ENCODE data around the gene DNAH3.

The DNAH3 gene

DNA sequence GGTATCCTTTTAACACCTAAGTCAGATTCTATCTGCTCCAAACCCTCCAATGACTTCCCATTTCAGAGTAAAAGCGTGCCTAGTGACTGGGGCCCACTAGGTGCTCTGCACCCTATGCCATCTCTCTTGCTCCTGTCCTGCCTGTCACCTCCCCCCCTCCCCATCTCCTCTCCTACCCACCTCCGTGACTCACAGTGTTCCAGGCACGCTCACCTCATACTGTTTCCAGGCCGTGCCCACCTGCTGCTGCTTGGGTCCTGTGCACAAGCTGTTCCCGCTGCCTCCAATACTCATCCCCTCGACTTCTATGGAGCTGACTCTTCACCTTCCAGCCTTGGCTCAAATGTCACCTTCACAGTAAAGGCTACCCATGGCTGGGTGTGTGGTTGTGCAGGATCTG is 21.7 kb downstream of the DNAH3 start:
- no peak overlapping the region for H3K4me3 ChIP-seq (ENCODE audit: low read depth, low read length, poor library complexity, severe bottlenecking)
- no peaks in the 10 kb centered on the region for H3K9me2 ChIP-seq (ENCODE audit: low read depth, low read length)
- TF ChIP-seq CTCF (IDR thresholded peaks at IDR 0.05; ENCODE audit: low read length) (no peak), EZH2 (IDR thresholded peaks at IDR 0.05; ENCODE audit: borderline replicate concordance, low read length) (no peak)
- H2AFZ ChIP-seq (ENCODE audit: low read length), result no peak overlapping the region
- no peaks in the 10 kb centered on the region for H3K79me2 ChIP-seq (ENCODE audit: insufficient read depth, low read length)
- no peaks in the 10 kb centered on the region for H3K27me3 ChIP-seq (ENCODE audit: insufficient read depth, low read length)
- H3K36me3 ChIP-seq (ENCODE audit: insufficient read depth, low read length), result no peaks in the 10 kb centered on the region
- H3K4me1 ChIP-seq (ENCODE audit: insufficient read depth, low read length, severe bottlenecking), result no peaks in the 10 kb centered on the region
- no peak overlapping the region for H3K4me2 ChIP-seq (ENCODE audit: low read length)
- H3K27ac ChIP-seq (ENCODE audit: low read depth, low read length, poor library complexity, severe bottlenecking), result no peak overlapping the region
- H4K20me1 ChIP-seq (ENCODE audit: insufficient read depth, low read length), result no peaks in the 10 kb centered on the region
- no peaks in the 10 kb centered on the region for H3K9me3 ChIP-seq (ENCODE audit: low read length)
- no peak overlapping the region for H3K9ac ChIP-seq (ENCODE audit: low read length)
- H3F3A ChIP-seq (ENCODE audit: insufficient read depth, low read length), result no peaks in the 10 kb centered on the region

DNA sequence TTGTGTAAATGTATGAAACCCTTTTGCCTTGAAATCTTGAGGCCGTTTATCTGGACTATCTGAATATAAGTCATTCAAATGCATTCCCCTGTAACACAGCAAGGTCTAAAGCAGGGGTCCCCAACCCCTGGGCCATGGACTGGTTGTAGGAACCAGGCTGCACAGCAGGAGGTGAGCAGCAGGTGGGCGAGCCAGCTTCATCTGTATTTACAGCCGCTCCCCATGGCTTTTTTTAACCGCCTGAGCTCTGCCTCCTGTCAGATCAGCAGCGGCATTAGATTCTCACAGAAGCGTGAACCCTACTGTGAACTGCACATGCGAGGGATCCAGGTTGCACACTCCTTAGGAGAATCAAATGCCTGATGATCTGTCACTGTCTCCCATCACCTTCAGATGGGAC is 24.1 kb downstream of the DNAH3 start:
- Histone ChIP-seq H3K9ac (ENCODE audit: low read length) (no peak overlapping the region), H3K4me1 (ENCODE audit: insufficient read depth, low read length, severe bottlenecking) (no peaks in the 10 kb centered on the region), H3K4me3 (ENCODE audit: low read depth, low read length, poor library complexity, severe bottlenecking) (no peak overlapping the region), H3K27me3 (ENCODE audit: insufficient read depth, low read length) (no peaks in the 10 kb centered on the region), H3K9me2 (ENCODE audit: low read depth, low read length) (no peaks in the 10 kb centered on the region), H3K9me3 (ENCODE audit: low read length) (no peaks in the 10 kb centered on the region), H3F3A (ENCODE audit: insufficient read depth, low read length) (no peaks in the 10 kb centered on the region), H3K36me3 (ENCODE audit: insufficient read depth, low read length) (no peaks in the 10 kb centered on the region), H2AFZ (ENCODE audit: low read length) (no peak overlapping the region), H3K4me2 (ENCODE audit: low read length) (no peak overlapping the region), H3K79me2 (ENCODE audit: insufficient read depth, low read length) (no peaks in the 10 kb centered on the region), H3K27ac (ENCODE audit: low read depth, low read length, poor library complexity, severe bottlenecking) (no peak overlapping the region), H4K20me1 (ENCODE audit: insufficient read depth, low read length) (no peaks in the 10 kb centered on the region)
- no peak for TF ChIP-seq EZH2 (IDR thresholded peaks at IDR 0.05; ENCODE audit: borderline replicate concordance, low read length)
- TF ChIP-seq CTCF (IDR thresholded peaks at IDR 0.05; ENCODE audit: low read length), result no peak

DNA sequence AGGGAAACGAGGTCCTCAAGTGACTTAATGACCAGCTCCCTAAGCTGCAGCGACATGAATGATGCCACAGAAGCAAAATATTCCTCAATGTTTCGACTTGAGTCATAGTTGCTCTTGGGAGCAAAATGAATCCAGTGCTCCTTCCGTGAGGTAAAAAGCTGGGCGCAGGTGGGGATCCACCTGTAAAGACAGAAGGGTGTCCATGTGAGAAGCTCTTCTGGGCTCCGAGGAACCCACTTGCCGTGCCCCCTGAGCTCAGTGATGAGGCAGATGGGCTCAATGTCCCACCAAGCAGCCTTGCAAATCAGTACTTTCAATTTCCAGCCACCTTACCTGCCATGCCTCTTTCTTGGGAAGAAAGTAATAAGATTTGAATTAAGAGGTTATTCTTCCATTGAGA is 25.5 kb downstream of the DNAH3 start:
- Histone ChIP-seq H3K79me2 (ENCODE audit: insufficient read depth, low read length) (no peaks in the 10 kb centered on the region), H3K4me2 (ENCODE audit: low read length) (no peak overlapping the region), H3F3A (ENCODE audit: insufficient read depth, low read length) (no peaks in the 10 kb centered on the region), H4K20me1 (ENCODE audit: insufficient read depth, low read length) (no peaks in the 10 kb centered on the region), H3K9ac (ENCODE audit: low read length) (no peak overlapping the region), H3K9me3 (ENCODE audit: low read length) (no peaks in the 10 kb centered on the region), H3K27me3 (ENCODE audit: insufficient read depth, low read length) (no peaks in the 10 kb centered on the region), H3K4me1 (ENCODE audit: insufficient read depth, low read length, severe bottlenecking) (no peaks in the 10 kb centered on the region), H3K9me2 (ENCODE audit: low read depth, low read length) (no peaks in the 10 kb centered on the region), H2AFZ (ENCODE audit: low read length) (no peak overlapping the region), H3K4me3 (ENCODE audit: low read depth, low read length, poor library complexity, severe bottlenecking) (no peak overlapping the region), H3K27ac (ENCODE audit: low read depth, low read length, poor library complexity, severe bottlenecking) (no peak overlapping the region), H3K36me3 (ENCODE audit: insufficient read depth, low read length) (0 out of 2 replicates have a peak, but pooled peaks cover 5% of the 10 kb centered on the region)
- no peak for TF ChIP-seq EZH2 (IDR thresholded peaks at IDR 0.05; ENCODE audit: borderline replicate concordance, low read length)
- no peak for TF ChIP-seq CTCF (IDR thresholded peaks at IDR 0.05; ENCODE audit: low read length)

Measured in OCI-LY1 (cell line).